GM23338 (cell line): ENCODE measurements around the gene MYO15B.

ENCODE experiments used
- CREB1 ChIP-seq: fragments of 250-450 bp; sonication (Bioruptor Pico); IDR thresholded peaks from 2 replicates; pipeline ENCODE4 v1.5.0; 2020; ENCODE audit warnings: low read depth, mild to moderate bottlenecking, moderate library complexity
- CTCF ChIP-seq, 2 experiments: fragments of 200-600 bp in 1 of 2; sonication (generic) in 1 of 2; conservative IDR thresholded peaks; 2 replicates each; pipeline versions ENCODE4 v1.5.1 to v1.6.1; 2016 to 2017; ENCODE audit warnings: antibody characterized with exemption in 2 of 2, low read depth in 2 of 2, mild to moderate bottlenecking in 2 of 2, moderate library complexity in 1 of 2
- EZH2 ChIP-seq: fragments of 200-600 bp; sonication (generic); IDR thresholded peaks from one replicate; pipeline ENCODE4 v1.8.0; 2017; ENCODE audit warnings: antibody characterized with exemption, mild to moderate bottlenecking, low read depth; ENCODE audit not compliant: unreplicated experiment
- EZH2phosphoT487 ChIP-seq: fragments of 200-600 bp; sonication (generic); IDR thresholded peaks from one replicate; pipeline ENCODE4 v1.8.1; 2018; ENCODE audit warnings: antibody characterized with exemption; ENCODE audit not compliant: unreplicated experiment
- ZNF114 ChIP-seq: fragments of 250-450 bp; sonication (Bioruptor Pico); IDR thresholded peaks from 2 replicates; pipeline ENCODE4 v1.5.0; 2020; ENCODE audit warnings: mild to moderate bottlenecking, moderate library complexity

DNA sequence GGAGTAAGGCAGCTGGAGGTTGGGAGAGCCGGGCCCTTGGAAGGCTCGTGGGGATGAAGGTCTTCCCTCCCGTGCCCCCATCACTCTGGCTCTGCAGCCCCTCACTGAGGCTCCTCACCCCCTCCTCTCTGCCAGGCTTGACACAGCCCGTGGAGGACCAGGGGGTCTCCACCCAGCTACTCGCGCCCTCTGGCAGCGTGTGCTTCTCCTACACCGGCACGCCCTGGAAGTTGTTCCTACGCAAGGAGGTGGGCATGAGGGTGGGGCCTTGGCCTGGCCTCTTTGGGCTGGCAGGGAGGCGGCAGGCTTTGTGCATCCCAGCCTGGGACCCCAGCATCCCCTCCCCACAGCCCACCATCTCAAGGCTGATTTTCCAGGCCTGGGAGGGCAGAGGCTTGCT, 30.1 kb downstream of the MYO15B start:
- TF ChIP-seq CTCF (conservative IDR thresholded peaks at IDR 0.05; ENCODE audit: low read depth in 2 of 2): no peak
- TF ChIP-seq EZH2phosphoT487: no peak
- no peak for TF ChIP-seq EZH2
- TF ChIP-seq CREB1 (CRISPR knock-in tag): no peak
- no peak for TF ChIP-seq ZNF114 (CRISPR knock-in tag)
